Kidney epithelial cell (primary cell): ENCODE measurements around the gene DUOXA2. TPM values are rescaled to one million over a fixed set of nuclear protein-coding genes. Genes with fewer than 3 reads are reported as not detected.

Source experiments
- DNase-seq: peaks from one replicate; pipeline ENCODE4 v3.0.0-alpha.2; 2010; ENCODE audit warnings: low read depth
- H3K27me3 ChIP-seq: 2 replicates; pipeline ENCODE4 v1.6.0; 2011; ENCODE audit warnings: low read length; ENCODE audit not compliant: control insufficient read depth, insufficient read depth
- H3K36me3 ChIP-seq: 2 replicates; pipeline ENCODE4 v1.5.1; 2011; ENCODE audit warnings: low read length; ENCODE audit not compliant: control insufficient read depth, insufficient read depth
- H3K4me3 ChIP-seq: 2 replicates; pipeline ENCODE4 v1.5.1; 2011; ENCODE audit warnings: low read depth, mild to moderate bottlenecking, control low read depth, low read length
- CTCF ChIP-seq: IDR thresholded peaks from 2 replicates; pipeline ENCODE4 v1.5.1; 2011; ENCODE audit warnings: mild to moderate bottlenecking, moderate library complexity, low read length, control low read depth, inconsistent platforms; ENCODE audit not compliant: insufficient read depth, poor library complexity, severe bottlenecking
- total RNA-seq: library from RNA; depleted of rRNA; stranded (reverse); fragments of >200 nt; gene quantifications from 2 replicates; pipeline ENCODE4 v1.2.3, GENCODE V29; 2015

The DUOXA2 gene
- total RNA-seq, 1 donor from 2014 or later: not detected

- Histone ChIP-seq H3K27me3 (no peaks in the 10 kb centered on the region), H3K4me3 (no peak overlapping the region), H3K36me3 (no peaks in the 10 kb centered on the region)
- no peak for TF ChIP-seq CTCF
- DNase-seq: peak; percentile 31
These were observed 43.8 kb downstream of the DUOXA2 start for GRCh38 chr15:45157974-45158373.

GRCh38 chr15:45161666-45162065 is 47.5 kb downstream of the DUOXA2 start:
- H3K27me3 ChIP-seq: no peaks in the 10 kb centered on the region
- H3K36me3 ChIP-seq: no peaks in the 10 kb centered on the region
- TF ChIP-seq CTCF: no peak
- DNase-seq: no peak
- no peak overlapping the region for H3K4me3 ChIP-seq

- no peaks in the 10 kb centered on the region for H3K36me3 ChIP-seq
- peak; percentile 97 for TF ChIP-seq CTCF
- no peak overlapping the region for H3K4me3 ChIP-seq
- no peaks in the 10 kb centered on the region for H3K27me3 ChIP-seq
- DNase-seq: peak; percentile 37
These were observed 48.8 kb downstream of the DUOXA2 start for GRCh38 chr15:45162771-45163507.

GRCh38 chr15:45163508-45163856 is 49.4 kb downstream of the DUOXA2 start:
- no peaks in the 10 kb centered on the region for H3K36me3 ChIP-seq
- H3K4me3 ChIP-seq: no peak overlapping the region
- H3K27me3 ChIP-seq: no peaks in the 10 kb centered on the region
- DNase-seq: no peak
- no peak for TF ChIP-seq CTCF

GRCh38 chr15:45164914-45165313 is 50.8 kb downstream of the DUOXA2 start:
- Histone ChIP-seq H3K36me3 (no peaks in the 10 kb centered on the region), H3K4me3 (no peak overlapping the region), H3K27me3 (no peaks in the 10 kb centered on the region)
- TF ChIP-seq CTCF: no peak
- DNase-seq: no peak

GRCh38 chr15:45165536-45165935 is 51.4 kb downstream of the DUOXA2 start:
- TF ChIP-seq CTCF: no peak
- Histone ChIP-seq H3K27me3 (no peaks in the 10 kb centered on the region), H3K36me3 (no peaks in the 10 kb centered on the region), H3K4me3 (no peak overlapping the region)
- DNase-seq: no peak
